HL-60 (cell line): Measurements from ENCODE around the gene XXYLT1.

Source experiments
- DNase-seq, 2 experiments: peaks; one replicate each; pipeline ENCODE4 v3.0.0-alpha.2; 2010 to 2020; ENCODE audit warnings: low read depth in 1 of 2, low spot score in 1 of 2
- H3K27ac ChIP-seq: fragments of 250-450 bp; sonication (Bioruptor Pico); replicated peaks from 2 replicates; pipeline ENCODE4 v1.5.1; 2020; ENCODE audit warnings: mild to moderate bottlenecking, moderate library complexity
- H3K27me3 ChIP-seq: fragments of 250-450 bp; sonication (Bioruptor Pico); 2 replicates; pipeline ENCODE4 v1.5.1; 2021; ENCODE audit warnings: mild to moderate bottlenecking, moderate library complexity; ENCODE audit not compliant: insufficient read depth, poor library complexity, severe bottlenecking
- H3K4me3 ChIP-seq: replicated peaks from 2 replicates; pipeline ENCODE4 v1.5.1; 2011; ENCODE audit warnings: mild to moderate bottlenecking, control low read depth, low read length; ENCODE audit not compliant: insufficient read depth
- GABPA ChIP-seq: IDR thresholded peaks from 2 replicates; pipeline ENCODE4 v1.6.1; 2012; ENCODE audit warnings: low read depth
- POLR2AphosphoS5 ChIP-seq: IDR thresholded peaks from 2 replicates; pipeline ENCODE4 v1.6.1; 2012; ENCODE audit warnings: low read depth
- SPI1 ChIP-seq: IDR thresholded peaks from 2 replicates; pipeline ENCODE4 v1.6.1; 2012; ENCODE audit warnings: low read depth, mild to moderate bottlenecking, borderline replicate concordance
- TF ChIP-seq, protein P1 (sequence below): IDR thresholded peaks from one replicate; pipeline ENCODE4 v1.5.1; 2011; ENCODE audit warnings: low read length, control low read depth, inconsistent platforms; ENCODE audit not compliant: insufficient read depth
- TF ChIP-seq, protein P2 (sequence below): IDR thresholded peaks from 2 replicates; pipeline ENCODE4 v1.6.1; 2012; ENCODE audit warnings: low read depth; ENCODE audit not compliant: insufficient replicate concordance

XXYLT1 gene

DNA sequence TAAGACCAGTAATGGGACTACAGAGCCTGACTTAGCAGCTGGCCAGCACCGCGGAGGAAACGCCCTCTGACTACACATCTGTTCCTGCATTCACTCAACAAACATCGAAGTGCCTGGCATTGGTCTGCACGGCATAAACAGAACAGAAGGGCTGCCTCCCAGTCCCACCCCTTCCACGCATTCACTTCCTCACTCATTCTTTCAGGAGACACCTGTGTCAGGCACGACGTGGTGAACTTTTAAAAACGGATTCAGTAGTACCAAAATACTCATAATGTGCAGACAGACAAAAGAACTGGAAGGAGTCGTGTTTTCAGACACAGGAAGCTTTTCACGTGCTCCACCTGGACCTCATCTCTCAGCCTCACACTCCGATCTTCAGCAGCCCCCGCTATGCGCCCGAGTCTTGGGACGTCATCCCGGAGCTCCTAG lies 123.3 kb downstream of the XXYLT1 start:
- Histone ChIP-seq H3K27me3 (no peaks in the 10 kb centered on the region), H3K27ac (no peak overlapping the region), H3K4me3 (no peak overlapping the region)
- DNase-seq = no peak
- TF ChIP-seq SPI1 (no peak), GABPA (no peak), POLR2AphosphoS5 (no peak)
- TF ChIP-seq, protein P1, sequence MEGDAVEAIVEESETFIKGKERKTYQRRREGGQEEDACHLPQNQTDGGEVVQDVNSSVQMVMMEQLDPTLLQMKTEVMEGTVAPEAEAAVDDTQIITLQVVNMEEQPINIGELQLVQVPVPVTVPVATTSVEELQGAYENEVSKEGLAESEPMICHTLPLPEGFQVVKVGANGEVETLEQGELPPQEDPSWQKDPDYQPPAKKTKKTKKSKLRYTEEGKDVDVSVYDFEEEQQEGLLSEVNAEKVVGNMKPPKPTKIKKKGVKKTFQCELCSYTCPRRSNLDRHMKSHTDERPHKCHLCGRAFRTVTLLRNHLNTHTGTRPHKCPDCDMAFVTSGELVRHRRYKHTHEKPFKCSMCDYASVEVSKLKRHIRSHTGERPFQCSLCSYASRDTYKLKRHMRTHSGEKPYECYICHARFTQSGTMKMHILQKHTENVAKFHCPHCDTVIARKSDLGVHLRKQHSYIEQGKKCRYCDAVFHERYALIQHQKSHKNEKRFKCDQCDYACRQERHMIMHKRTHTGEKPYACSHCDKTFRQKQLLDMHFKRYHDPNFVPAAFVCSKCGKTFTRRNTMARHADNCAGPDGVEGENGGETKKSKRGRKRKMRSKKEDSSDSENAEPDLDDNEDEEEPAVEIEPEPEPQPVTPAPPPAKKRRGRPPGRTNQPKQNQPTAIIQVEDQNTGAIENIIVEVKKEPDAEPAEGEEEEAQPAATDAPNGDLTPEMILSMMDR = no peak
- TF ChIP-seq, protein P2, sequence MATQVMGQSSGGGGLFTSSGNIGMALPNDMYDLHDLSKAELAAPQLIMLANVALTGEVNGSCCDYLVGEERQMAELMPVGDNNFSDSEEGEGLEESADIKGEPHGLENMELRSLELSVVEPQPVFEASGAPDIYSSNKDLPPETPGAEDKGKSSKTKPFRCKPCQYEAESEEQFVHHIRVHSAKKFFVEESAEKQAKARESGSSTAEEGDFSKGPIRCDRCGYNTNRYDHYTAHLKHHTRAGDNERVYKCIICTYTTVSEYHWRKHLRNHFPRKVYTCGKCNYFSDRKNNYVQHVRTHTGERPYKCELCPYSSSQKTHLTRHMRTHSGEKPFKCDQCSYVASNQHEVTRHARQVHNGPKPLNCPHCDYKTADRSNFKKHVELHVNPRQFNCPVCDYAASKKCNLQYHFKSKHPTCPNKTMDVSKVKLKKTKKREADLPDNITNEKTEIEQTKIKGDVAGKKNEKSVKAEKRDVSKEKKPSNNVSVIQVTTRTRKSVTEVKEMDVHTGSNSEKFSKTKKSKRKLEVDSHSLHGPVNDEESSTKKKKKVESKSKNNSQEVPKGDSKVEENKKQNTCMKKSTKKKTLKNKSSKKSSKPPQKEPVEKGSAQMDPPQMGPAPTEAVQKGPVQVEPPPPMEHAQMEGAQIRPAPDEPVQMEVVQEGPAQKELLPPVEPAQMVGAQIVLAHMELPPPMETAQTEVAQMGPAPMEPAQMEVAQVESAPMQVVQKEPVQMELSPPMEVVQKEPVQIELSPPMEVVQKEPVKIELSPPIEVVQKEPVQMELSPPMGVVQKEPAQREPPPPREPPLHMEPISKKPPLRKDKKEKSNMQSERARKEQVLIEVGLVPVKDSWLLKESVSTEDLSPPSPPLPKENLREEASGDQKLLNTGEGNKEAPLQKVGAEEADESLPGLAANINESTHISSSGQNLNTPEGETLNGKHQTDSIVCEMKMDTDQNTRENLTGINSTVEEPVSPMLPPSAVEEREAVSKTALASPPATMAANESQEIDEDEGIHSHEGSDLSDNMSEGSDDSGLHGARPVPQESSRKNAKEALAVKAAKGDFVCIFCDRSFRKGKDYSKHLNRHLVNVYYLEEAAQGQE = no peak

DNA sequence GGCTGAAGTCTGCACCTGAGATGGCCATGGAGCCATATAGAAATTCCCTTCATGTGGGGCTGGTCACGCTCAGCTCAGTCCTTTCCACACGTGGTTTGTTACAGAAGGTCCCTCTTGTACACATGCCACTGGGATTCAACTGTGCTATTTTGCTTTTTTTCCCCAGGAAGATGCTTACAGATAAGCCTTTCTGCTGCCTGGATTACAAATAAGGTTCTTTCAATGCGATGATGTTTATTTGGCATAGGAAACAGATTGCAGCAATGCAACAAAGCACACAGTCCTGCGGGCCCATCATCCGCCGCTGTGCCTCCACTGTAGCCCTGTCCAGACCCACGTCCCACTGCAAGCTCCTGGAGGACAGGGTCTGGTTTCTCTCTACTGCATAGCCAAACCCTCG lies 124.8 kb downstream of the XXYLT1 start:
- no peak for DNase-seq
- H3K27ac ChIP-seq = no peak overlapping the region
- TF ChIP-seq, protein P1 = no peak
- TF ChIP-seq, protein P2 = no peak
- TF ChIP-seq POLR2AphosphoS5 = no peak
- TF ChIP-seq GABPA = no peak
- TF ChIP-seq SPI1 = no peak
- no peak overlapping the region for H3K4me3 ChIP-seq
- H3K27me3 ChIP-seq = no peaks in the 10 kb centered on the region

DNA sequence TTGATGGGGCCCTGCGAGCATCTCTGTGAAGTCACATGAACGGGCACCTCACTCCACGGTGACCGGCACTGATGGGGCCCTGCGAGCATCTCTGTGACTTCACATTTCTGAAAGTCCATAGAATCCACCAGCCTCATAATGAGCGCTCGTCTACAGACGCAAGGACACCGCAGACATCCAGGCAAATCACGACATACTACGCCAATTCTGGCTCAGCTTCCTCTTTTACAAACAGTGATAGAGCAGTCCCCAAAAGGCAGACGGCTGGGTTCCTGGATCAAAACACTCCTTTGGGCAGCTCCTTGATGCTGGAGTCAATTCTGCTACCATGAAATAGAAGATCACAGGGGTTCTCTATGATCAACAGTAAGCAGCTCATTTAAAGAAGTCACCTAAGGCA lies 125.4 kb downstream of the XXYLT1 start:
- no peak for DNase-seq
- TF ChIP-seq SPI1 (no peak), GABPA (no peak), POLR2AphosphoS5 (no peak)
- TF ChIP-seq, protein P1 = no peak
- TF ChIP-seq, protein P2 = no peak
- H3K4me3 ChIP-seq = no peak overlapping the region
- H3K27ac ChIP-seq = no peak overlapping the region
- no peaks in the 10 kb centered on the region for H3K27me3 ChIP-seq
